ENCODE measurements around the gene CHI3L2. TPM values are rescaled to one million over a fixed set of nuclear protein-coding genes. Genes with fewer than 3 reads are reported as not detected.

Gene CHI3L2
- total RNA-seq, 1 donor from 2014 or later, result not detected

DNA sequence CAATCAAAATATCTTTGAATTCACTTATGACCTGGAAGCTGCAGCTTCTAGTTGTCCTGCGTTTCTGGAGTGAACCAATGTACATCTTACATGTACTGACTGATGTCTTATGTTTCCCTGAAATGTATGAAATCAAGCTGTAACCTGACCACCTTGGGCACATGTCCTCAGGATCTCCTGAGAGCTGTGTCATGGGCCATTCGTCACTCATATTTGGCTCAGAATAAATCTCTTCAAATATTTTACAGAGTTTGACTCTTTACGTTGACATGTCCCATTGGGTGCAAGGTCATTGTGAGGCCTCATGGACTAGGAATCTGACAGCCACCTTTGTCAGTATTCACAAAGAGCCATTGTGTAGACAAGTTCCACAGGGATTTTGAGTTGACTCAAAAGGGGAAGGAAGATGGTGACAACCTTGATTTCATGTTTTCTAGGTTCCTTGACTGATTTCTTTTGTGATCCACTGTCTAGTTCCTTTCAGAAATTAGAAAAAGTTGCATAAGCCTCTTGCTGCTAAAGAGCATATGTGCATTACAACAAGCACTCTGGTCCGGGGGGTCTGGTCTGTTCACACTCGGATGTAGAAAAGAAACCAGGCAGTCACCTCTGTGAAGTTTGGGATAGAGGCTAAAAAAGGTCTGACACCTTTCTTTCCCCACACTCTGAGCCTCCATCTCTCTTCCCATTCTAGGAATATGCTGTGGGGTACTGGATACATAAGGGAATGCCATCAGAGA lies 10.7 kb downstream of the CHI3L2 start:
- TF ChIP-seq, protein P1, sequence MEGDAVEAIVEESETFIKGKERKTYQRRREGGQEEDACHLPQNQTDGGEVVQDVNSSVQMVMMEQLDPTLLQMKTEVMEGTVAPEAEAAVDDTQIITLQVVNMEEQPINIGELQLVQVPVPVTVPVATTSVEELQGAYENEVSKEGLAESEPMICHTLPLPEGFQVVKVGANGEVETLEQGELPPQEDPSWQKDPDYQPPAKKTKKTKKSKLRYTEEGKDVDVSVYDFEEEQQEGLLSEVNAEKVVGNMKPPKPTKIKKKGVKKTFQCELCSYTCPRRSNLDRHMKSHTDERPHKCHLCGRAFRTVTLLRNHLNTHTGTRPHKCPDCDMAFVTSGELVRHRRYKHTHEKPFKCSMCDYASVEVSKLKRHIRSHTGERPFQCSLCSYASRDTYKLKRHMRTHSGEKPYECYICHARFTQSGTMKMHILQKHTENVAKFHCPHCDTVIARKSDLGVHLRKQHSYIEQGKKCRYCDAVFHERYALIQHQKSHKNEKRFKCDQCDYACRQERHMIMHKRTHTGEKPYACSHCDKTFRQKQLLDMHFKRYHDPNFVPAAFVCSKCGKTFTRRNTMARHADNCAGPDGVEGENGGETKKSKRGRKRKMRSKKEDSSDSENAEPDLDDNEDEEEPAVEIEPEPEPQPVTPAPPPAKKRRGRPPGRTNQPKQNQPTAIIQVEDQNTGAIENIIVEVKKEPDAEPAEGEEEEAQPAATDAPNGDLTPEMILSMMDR (conservative IDR thresholded peaks at IDR 0.05; ENCODE audit: low read depth, low read length), result no peak
- no peak overlapping the region for H3K4me3 ChIP-seq (ENCODE audit: low read depth, low read length)
- DNase-seq (ENCODE audit: low read depth), result no peak

DNA sequence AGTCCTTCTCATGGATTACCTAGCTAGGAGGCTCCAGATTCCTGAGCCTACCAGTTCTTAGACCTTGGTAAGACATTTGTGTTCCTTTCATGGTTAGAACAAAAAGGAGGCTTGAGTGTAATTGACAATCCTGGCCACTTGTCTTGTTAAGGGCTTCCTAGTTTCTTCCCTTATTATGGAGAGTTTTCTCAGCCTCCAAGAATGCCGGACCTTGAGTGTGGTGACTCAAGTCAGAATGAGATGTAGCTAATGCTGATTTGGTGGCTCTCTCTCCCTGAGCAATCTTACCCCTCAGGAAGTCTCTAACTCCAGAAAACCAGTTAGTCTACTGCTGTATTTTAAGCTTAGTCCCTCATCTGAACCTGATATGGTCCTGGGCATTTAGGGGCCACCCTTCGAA lies 14.3 kb downstream of the CHI3L2 start:
- no peak overlapping the region for H3K4me3 ChIP-seq (ENCODE audit: low read depth, low read length)
- DNase-seq (ENCODE audit: low read depth), result no peak
- TF ChIP-seq, protein P1 (conservative IDR thresholded peaks at IDR 0.05; ENCODE audit: low read depth, low read length), result no peak

DNA sequence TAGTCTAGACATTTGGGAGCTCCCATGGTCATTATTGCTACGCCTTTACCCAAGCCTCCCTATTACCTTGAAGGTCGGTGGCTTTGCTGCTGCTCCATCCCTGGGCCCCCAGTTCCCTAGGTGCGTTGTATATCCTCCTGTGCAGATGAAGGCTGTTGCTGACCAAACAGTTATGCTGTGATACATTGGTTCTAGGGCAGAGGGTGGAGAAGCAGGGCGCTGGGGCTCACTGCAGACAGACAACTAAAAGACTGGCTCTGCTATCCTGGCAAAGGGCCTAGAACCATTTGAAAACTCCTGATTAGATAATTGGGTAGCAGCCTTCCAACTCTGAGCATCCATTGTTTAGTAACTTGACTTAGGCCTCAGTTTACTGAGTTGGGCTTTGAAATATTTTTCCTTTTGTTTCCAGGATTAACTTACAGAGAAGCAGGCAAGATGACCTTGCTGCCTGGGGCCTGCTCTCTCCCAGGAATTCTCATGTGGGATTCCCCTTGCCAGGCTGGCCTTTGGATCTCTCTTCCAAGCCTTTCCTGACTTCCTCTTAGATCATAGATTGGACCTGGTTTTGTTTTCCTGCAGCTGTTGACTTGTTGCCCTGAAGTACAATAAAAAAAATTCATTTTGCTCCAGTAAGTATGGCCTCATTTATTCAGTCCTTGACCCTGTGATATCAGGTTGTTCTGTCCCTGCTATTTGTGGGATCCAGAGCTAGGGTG lies 15.5 kb downstream of the CHI3L2 start:
- no peak overlapping the region for H3K4me3 ChIP-seq (ENCODE audit: low read depth, low read length)
- no peak for DNase-seq (ENCODE audit: low read depth)
- TF ChIP-seq, protein P1 (conservative IDR thresholded peaks at IDR 0.05; ENCODE audit: low read depth, low read length), result no peak

DNA sequence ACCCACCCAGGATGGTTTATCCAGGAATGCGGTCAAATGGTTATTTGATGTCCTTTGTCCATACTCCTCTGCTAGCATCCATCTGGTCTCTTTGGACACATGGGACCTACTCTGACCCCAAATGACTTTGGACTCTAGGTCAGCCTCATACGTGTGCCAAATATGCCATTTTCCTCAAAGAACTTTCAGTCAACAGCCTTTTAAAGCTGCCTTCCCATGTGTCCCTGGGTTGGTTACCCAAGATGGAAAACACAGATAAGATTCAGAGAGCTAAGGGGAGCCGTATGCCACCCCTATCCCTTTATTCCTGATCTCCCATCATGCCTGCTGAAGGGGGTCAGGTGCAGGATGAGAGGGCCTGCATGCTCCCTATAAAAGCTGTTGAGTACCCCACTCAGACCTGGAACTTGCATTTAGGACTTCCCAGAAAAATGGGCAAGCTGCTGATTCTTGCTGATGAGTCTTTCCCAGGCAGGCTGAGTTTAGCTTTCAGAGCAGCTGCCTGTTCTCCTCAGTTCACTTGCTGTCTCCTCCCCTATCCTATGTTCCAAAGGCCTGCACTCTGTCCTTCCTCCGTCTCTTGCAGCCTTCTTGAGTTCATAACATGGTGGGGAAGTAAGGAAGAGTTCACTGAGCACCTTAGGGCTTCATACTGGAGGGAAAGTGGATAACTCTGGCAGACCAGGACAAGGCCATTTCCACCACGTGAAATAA lies 19.8 kb downstream of the CHI3L2 start:
- DNase-seq (ENCODE audit: low read depth), result no peak
- no peak overlapping the region for H3K4me3 ChIP-seq (ENCODE audit: low read depth, low read length)
- TF ChIP-seq, protein P1 (conservative IDR thresholded peaks at IDR 0.05; ENCODE audit: low read depth, low read length), result no peak

DNA sequence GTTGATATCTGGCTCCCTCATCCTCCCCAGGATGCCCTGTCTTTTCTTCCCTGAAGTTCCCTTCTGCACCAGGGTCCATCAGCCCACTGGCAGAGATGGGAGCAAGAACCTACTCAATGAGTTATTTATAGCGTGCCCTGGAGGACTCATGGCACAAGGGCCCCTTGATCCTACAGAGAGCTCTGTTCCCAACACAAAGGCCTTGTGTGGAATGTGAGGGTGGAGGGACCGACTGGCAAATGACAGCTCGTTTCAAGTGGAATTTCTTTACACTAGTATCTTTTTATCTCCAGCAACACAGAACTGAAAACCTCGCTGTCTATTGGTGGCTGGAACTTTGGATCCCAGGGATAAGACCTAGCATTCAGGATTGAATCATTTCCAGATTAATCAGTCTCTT lies 22.4 kb downstream of the CHI3L2 start:
- TF ChIP-seq, protein P1 (conservative IDR thresholded peaks at IDR 0.05; ENCODE audit: low read depth, low read length), result no peak
- DNase-seq (ENCODE audit: low read depth), result no peak
- H3K4me3 ChIP-seq (ENCODE audit: low read depth, low read length), result no peak overlapping the region

DNA sequence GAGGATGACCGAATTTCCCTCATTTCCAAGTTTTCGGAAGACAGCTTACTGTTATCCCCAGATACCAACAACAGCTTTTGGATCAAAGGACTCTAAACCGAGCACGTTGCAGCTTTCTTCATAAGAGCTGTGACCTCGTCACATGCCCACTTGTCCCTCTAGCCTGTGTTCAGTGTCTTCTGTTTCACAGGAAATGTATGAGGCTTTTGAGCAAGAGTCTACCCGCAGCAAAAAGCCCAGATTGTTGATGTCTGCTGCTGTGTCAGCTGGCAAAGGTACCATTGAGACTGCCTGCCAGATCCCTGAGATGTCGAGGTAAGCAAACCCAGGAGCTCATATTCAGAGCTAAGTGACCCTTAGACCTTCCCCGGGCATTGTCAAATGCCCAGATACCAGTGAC lies 24.1 kb downstream of the CHI3L2 start:
- DNase-seq (ENCODE audit: low read depth), result no peak
- TF ChIP-seq, protein P1 (conservative IDR thresholded peaks at IDR 0.05; ENCODE audit: low read depth, low read length), result no peak
- no peak overlapping the region for H3K4me3 ChIP-seq (ENCODE audit: low read depth, low read length)

Data from epithelial cell of proximal tubule (primary cell).